NCI-H2227 (cell line): ENCODE data around the gene PRR13.
"Not testable (repeated sequence)": the region's sequence is repeated elsewhere in the genome, so short reads cannot be mapped to it uniquely, and the experiment has no call there.

Experiments
- DNase-seq: peaks from one replicate; lab custom pipeline; 2025; ENCODE audit not compliant: unreplicated experiment; lab: John Stamatoyannopoulos, UW

PRR13 gene

DNA sequence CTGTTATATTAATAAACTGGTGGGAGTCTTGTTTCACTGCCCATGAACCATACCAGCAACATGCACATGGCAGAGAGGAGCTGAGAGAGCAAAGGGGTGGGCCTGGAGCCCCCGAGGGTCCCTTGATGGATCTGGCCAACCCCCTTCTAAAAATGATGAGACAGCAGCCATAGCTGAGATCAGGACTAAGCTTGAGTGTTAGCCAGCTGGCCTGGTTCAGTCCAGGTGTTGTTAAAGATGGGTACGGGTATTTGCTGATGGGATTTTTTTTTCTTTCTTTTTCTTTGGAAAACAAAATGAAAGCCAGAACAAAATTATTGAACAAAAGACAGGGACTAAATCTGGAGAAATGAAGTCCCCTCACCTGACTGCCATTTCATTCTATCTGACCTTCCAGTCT, 26.3 kb downstream of the PRR13 start:
- DNase-seq = no peak

DNA sequence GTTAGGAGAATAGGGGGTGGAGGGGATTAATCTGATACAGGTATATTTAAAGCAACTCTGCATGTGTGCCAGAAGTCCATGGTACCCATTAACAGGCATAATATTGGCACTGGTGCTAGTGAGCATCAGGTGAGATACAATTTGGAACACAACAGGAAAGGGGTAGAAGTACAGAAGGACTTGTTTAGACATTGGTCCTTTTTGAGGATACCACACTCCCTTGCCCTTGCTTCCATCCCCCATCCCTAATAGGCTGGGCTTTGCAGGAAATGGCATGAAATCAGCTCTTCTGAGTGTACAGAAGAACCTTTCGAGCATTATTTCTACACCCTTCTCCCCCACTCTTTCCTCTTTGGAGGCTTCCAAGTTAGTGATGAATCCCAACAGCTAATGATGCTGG, 26.7 kb downstream of the PRR13 start:
- DNase-seq = no peak

DNA sequence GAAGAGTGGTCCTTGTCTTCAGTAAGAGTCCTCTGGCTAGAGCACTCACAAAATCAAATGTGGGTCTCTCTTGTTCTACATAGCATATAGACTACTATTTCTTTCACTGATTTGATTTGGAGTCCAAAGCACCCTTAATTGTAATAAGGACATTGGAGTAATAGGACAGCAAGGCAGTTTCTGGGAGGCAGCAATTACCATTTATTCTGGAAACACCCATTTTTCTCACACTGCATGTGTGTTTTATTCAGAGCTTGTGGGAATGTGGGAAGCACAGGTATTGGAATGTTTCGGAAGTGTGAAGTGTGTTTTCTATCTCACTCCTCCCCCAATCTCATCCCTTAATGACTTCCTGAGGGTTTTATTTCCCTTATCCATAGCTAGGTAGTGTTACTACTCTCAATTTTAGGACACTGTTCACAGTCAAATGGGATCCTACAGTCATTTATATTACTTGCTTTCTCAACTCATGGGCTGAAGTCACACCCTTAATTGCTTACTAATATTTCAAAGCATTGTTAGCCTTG, 30.6 kb downstream of the PRR13 start:
- no peak for DNase-seq

DNA sequence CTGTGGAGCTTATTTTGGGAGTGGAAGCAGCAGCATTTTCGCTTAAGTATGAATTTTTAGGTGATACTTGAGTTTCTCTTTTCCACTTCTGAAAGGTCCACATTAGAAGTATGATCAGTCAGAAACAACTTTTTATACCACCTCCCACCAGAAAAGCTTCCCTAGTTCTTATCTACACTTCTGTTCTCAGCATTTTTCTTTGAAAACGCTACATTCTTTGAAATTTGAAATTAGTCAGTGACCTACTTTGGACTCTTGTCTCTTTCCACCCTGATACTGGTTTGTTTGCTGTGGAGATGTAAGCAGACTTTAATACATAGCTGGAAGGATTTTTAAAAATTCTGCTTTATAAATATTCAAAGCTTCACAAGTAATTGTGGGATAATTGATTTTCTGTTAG, 32.5 kb downstream of the PRR13 start:
- DNase-seq = no peak

DNA sequence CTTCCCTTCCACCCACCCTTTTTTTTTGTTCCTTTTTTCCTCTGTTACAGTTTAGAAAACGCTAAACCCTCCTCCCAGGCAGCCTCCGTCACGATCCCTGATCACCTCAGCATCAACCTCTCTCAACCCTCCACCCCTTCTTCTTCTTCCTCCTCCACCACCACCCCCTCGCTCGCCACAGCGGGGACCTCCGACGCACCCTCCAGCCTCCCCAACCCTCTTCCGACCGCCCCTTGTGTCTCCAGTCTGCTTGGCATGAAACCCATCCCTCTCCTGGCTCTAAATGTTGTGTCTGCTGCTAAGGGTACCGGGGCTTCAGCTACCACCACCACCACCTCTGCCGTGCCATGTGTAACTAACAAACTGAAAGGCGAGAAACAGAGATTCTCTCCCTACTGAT, 33.3 kb downstream of the PRR13 start:
- DNase-seq = no peak

DNA sequence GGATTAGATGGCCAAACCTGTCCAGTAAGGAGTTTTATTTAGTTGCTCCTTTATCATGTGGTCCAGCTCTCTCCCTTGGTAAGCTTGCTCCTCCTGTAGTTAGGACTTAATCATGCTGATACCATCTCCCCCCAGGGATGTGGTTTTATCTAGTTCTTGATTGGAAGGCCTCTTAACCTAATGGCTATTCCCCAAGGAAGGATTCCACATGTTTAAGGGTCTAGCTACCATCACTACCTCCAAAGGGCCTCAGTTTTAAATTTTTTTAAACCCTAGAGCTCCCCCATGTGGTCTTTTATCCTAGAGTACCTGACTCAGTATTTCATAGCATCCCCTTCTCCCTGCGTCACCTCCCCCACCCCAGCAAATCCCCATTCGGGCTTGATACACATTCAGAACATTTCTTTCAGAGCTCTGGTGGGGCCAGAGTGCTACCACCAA, 35.3 kb downstream of the PRR13 start:
- DNase-seq = peak; percentile 17

DNA sequence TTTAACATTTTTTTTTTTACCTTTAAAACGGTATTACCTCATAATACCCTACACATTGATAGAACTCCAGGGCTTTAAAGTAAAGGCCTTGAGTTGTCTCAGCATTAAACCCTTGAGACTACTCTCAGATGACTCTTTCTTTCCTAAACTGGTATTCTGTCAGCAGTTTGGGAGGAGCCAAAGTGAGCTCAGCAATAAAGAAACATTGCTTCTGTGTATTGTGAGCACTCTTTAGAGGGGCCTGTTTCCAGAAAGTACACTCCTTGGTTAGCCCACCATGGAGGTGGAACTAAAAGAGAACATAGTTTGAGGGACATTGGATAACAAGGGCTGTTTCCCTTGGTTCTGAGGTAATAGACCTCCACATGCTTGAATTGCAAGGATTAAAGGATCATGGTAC, 37.3 kb downstream of the PRR13 start:
- no peak for DNase-seq

DNA sequence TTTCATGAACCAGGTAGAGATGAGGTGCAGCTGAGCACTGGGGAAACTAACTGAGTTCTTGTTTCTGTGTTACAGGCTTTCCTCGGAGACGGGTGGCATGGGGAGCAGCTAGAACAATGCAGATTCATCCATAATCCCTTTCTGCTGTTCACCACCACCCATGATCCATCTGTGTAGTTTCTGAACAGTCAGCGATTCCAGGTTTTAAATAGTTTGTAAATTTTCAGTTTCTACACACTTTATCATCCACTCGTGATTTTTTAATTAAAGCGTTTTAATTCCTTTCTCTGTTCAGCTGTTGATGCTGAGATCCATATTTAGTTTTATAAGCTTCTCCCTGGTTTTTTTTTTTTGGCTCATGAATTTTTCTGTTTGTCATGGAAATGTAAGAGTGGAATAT, 37.8 kb downstream of the PRR13 start:
- DNase-seq = no peak

DNA sequence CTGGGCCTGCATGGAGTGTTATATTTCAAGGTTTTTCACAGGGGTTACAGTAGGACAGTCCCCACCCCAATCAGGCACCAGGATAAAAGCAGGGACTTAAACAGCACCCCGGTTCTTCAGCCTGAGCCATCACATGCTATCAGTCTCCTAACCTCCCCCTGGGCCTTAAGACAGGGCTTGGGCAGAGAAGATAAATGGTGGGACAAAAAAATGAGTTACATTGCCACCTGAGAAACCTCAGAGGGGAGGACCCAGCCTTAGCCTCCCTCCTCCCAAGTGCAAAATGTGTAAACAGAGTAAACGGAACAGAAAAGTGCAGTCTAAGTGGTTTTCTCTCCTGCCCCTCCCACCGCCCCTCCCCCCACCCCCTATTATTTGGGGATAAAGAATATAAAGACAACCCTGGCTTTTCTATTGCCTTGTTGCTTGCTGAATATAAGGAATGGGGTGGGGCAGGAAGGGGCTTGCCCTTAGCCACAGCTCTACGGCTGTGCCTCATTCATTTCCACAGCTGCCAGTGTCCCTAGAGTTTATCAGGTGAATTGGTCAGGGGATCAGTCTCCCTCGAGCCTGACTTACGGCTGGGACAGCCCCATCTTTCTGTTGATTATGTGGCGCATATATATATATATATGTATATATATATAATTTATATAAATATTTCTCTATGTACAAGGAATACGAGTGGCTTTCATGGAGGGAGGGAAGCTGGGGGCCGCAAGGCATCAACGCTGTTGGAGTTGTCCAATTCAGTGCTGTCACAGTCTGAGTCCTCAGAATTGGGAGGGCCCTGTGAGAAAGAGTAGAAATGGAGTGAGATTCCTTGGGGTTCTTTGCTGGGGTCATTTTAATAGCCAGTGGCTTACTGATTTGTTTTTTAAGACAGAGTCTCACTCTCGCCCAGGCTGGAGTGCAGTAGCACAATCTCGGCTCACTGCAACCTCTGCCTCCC, 39.2 kb downstream of the PRR13 start:
- DNase-seq = no peak

DNA sequence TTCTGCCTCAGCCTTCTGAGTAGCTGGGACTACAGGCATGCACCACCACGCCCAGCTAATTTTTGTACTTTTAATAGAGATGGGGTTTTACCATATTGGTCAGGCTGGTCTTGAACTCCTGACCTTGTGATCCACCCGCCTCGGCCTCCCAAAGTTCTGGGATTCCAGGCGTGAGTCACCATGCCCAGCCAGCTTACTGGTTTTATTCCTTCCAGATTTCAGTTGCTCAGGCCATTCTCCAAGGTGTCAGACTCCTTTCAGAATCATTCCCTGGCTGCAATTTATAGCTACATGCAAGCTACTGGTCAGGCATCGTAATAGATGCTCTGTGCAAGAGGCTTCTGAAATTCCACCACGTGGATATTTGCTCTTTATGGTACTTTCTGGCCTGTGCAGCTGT, 39.9 kb downstream of the PRR13 start:
- not testable (repeated sequence) for DNase-seq

DNA sequence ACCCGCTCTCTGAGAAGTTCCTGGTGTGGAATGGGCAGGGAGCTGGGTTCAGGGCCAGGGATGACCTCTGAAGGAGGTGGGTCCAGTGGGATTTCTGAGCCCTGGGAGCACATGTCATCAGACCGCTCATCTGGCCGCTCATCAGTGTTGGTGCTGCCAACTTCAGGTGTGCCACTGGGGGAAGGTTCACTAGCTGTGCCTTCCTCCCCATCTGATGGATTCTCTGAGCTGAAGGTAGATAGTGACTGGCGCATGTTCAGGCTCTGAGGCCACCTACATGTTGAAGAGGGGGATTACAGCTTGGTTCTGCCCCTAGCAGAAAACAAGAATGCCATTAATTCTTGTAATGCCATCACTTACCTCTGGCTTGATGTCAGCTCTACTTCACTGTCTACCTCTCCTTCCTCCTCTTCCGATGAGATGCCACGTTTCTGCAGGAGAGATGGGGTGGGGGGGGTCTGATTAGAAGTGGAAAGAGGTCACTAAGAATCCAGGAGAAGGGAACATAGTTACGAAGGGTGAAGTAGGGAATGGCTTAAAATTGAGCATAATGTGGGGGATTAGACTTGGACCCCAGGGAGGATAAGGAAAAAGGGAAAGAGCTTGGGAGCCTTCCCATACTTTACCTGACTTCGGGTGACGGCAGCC, 40.5 kb downstream of the PRR13 start:
- peak; percentile 12 for DNase-seq

DNA sequence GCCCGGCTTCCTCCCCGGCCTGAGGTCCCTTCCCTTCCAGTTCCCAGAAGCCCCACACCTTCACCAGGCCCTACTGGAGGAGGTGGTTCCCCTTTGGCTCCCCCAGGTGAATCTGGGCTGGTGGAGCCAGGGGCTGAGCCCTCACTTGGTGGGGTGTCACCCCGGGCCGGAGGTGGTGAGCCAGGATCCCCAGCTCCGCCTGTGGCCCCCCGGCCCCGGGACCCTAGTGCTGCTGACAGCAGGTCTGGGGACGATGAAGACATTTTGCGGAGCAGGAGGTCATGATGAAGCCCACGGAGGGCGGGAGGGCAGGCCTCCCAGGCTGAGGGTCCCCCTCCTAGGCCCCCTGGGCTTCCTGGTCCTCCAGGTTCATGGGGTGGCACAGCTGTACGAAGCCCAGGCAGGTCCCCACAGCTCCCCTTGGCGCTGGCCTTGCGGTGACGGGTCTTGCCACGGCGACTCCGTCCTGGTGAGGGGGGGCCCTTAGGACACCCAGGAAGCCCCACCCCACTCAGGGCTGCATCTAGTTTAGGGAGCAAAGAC, 41.2 kb downstream of the PRR13 start:
- no peak for DNase-seq

DNA sequence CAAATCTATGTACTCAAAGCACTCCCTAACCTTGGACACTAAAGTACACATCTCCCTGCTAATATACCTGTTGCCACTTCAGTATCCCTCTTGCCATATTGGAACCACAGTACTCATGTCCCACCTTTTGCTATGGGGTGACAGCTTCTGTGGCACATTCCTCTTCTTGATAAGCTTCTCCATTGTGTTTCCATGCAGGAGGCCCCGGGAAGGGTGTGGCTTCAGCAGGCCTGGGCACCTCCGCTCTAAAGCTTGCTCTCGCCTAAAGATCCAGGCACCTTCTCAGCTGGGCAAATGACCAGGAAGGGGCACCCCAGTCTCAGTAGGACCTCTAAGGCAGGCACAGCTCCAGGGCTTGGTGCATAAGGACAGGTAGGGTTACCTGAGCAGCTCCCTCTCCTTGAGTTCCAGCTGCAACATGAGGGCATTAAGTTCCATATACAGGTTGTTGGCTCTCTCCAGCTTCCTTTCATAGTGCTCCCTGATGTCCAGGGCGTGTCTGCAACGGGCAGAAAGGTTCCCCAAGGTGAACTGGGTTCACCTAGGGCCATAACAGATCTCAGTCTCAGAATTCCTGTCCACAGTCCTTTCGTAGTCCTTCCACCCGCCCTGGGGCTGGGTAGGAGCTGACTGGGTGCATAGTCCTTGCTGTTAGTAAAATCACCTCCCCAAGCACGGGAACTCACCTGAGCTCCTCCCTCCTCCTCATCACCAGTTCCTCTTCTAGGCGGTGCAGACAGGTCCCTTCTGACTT, 41.9 kb downstream of the PRR13 start:
- no peak for DNase-seq

DNA sequence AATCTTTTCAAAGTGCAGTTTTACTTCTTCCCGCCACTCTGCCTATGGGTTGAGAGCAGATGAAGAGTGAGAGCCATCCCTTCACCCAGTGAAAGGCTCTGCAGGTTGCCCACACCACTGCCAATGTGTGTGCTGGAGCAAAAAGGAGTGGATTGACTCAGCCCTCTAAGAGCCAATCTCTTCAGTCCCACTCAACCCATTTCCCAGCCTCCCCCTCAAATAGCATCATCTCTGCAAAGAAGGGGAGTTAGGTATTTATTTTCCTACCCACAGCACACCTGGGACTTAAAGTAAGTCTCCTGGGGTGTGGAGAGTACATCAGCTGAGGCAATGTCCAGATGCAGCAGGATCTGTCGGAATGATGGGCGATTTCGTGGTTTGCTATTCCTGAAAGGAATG, 42.4 kb downstream of the PRR13 start:
- no peak for DNase-seq

DNA sequence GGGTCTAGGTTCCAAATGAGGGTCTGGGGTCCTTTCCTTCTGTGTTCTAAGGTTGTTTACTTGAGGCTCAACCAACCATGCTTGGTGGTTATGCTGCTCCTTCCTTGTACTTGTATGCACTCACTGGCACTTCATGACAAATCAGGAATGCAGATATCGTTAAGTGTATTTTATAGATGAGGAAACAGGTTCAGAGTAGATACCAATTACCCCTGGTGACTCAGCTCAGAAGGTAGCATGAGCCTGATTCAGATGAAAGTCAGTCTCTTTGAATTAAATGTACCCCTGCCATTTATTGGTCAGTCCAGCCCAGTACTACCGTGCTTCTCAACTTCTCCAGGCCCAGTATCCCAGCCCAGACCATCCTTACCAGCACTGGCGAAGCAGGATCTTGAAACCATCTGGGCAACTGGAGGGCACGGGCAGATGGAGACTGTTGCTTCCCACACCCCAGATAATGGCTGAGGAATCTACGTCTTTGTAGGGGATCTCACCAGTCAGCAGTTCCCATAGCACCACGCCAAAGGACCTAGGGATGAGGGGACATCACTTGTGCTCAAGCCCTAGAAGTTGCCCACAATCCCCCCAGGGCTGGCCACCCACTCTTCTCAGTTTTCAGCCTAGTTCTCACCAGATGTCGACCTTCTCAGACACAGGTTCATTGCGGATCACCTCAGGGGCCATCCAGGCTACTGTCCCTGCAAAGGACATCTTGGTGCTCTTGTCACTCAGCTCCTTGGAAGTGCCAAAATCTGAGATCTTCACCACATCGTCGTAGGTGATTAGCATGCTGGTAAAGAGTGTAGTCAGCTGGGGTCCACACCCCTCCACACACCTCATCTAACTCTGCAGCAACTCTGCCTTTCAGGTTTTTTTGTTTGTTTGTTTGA, 43.4 kb downstream of the PRR13 start:
- DNase-seq = no peak

DNA sequence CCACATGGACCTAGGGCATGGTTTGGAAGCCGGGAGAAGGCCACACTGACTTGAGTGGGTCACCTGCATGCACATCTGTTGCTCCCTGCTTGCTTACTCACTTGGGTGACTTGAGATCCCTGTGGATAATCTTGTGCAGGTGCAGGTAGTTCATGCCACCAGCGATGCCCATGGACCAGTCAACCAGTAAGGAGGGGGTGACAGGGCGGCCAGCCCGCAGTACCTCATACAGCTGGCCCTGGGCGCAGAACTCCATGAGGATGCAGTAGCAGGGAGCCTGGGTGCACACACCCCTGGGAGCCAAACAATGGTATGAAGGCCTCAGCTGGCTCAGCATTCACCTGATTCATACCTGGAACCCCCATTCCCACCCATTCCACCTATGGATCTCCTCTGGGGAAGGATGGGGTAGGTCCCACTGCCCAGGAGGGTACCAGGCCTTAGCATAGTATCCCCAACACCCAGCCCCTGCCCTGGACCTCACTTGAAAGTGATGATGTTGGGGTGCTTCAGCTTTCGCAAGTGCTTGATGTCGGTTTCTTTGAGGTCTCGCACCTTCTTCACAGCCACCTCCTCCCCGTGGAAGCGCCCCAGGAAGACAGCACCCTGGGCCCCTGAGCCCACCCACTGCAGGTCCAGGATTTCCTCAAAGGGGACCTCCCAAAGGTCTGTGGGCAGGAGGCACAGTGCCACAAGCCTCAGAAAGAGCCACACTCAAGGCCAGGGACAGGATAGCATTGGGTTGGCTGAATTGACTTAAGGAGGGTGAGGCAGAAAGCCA, 44.6 kb downstream of the PRR13 start:
- no peak for DNase-seq

DNA sequence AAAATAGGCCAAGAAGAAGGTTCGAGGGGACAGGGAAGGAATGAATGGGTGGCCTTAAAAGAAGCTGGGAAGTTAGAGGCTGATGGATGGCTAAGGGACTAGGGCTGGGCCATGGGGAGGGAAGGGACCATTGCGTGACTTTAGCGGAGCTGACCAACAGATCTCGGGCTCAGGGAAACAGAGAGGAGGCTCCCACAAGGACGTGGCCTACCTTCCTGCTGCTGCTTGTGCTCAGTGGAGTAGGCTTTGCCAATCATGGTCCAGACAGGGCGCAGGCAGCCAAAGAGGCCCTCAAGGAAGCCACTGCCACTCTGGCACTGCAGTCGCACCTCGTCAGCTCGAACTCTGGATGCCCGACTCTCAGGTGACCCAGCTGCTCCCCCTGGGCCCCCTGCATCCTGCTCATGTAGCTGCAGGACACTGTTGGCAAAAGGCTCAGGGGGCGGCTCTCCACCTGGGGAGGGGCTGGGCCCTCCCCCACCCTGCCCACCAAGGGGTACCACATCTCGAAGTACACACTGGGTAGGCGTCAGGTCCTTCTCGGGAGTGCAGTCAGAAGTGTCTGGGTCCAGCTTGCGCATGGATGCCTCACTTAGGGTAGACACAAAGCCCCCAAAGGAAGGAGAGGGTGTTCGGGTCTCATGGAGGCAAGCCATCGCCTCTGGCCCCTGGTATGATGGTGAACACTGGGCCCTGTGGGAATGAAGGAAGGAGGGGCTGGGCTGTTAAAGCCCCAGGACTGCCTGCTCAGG, 45.4 kb downstream of the PRR13 start:
- DNase-seq = no peak

DNA sequence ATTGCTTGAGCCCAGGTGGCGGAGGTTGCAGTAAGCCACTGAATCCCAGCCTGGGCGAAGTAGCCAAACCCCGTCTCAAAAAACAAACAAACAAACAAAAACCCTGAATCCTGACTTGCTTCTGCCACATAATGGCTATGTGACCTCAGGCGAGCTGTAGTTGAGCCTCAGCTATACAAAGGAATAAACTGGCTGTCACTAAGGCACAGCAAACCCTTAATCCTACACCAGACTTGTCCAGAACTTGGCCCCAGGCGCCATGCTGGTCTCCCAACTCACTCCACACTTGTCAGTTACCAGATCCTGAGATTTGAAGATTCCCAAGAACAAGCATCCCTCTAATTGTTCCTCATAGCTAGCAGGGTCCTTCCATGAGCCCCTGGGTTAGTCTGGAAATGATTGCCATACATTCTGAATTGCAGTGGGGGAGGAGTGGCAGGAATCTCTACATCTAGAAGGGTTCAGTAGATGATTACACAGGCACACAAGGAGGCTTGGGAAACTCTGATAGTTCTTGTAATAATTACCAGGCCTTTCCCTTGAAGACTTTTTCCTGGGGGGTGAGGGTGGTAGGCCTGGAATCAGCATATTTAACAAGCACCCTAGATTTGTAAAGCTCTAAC, 47.8 kb downstream of the PRR13 start:
- peak; percentile 24 for DNase-seq
